HepG2 (cell line): ENCODE data around the gene TXLNA. TPM values are rescaled to one million over a fixed set of nuclear protein-coding genes. Genes with fewer than 3 reads are reported as not detected.

ENCODE experiments used
- ATAC-seq: fragments of 200-7000 bp; cut with Tn5 transposase; 3 replicates; pipeline ENCODE4 v1.9.1; 2020; ENCODE audit warnings: mild to moderate bottlenecking, moderate library complexity
- BruUV-seq: library from RNA; stranded (reverse); fragments of 400-500 nt; replicated peaks from 2 replicates; lab custom pipeline; 2021; lab: Mats Ljungman, UMichigan
- CTCF ChIA-PET: fragments of 300-600 bp; formaldehyde crosslinking; extraction: SDS; loops from one replicate; lab custom pipeline; 2021; ENCODE audit warnings: low total read pairs, inconsistent platforms, low intra/inter-chr PET ratio; lab: Yijun Ruan, JAX
- POLR2A ChIA-PET: fragments of 350-600 bp; sonication (Branson Sonifier 250); formaldehyde crosslinking; loops from one replicate; lab custom pipeline; 2020; ENCODE audit warnings: antibody characterized with exemption, inconsistent platforms; lab: Yijun Ruan, JAX
- DNase-seq: peaks from one replicate; pipeline ENCODE4 v3.0.0-alpha.2; 2015; ENCODE audit warnings: low spot score
- FAIRE-seq: peaks from 3 replicates; lab custom pipeline; 2011; peaks lifted over from hg19 to GRCh38; lab: Jason Lieb, UNC
- H2AFZ ChIP-seq: one replicate; pipeline ENCODE4 v1.6.1; 2011; ENCODE audit warnings: low read length, inconsistent platforms
- H3K27ac ChIP-seq: fragments of 300-600 bp; 3 replicates; pipeline ENCODE4 v1.8.0; 2011; ENCODE audit warnings: mixed run types, mild to moderate bottlenecking, mixed read lengths, low read length, inconsistent platforms; ENCODE audit not compliant: insufficient read depth; ENCODE audit errors: extremely low read length
- H3K27me3 ChIP-seq, 2 experiments: fragments of 200-600 bp in 1 of 2; 2 replicates in 1 of 2; 3 replicates in 1 of 2; pipeline versions ENCODE4 v1.6.0 to v1.8.0; 2011; ENCODE audit warnings: low read length in 2 of 2, mild to moderate bottlenecking in 2 of 2, moderate library complexity in 2 of 2, inconsistent platforms in 1 of 2; ENCODE audit not compliant: insufficient read depth in 2 of 2, control insufficient read depth in 1 of 2
- H3K36me3 ChIP-seq, 2 experiments: fragments of 200-600 bp in 1 of 2; replicated peaks in 1 of 2; 2 replicates in 1 of 2; 3 replicates in 1 of 2; pipeline versions ENCODE4 v1.5.1 to v1.8.0; 2011; ENCODE audit warnings: low read length in 2 of 2, inconsistent platforms in 1 of 2; ENCODE audit not compliant: insufficient read depth in 2 of 2, control insufficient read depth in 1 of 2
- H3K4me1 ChIP-seq: 2 replicates; pipeline ENCODE4 v1.5.1; 2012; ENCODE audit warnings: low read length, inconsistent platforms; ENCODE audit not compliant: insufficient read depth
- H3K4me2 ChIP-seq: 2 replicates; pipeline ENCODE4 v1.6.0; 2011; ENCODE audit warnings: low read depth, low read length, inconsistent platforms
- H3K4me3 ChIP-seq, 3 experiments: fragments of 200-600 bp in 1 of 3; sonication (generic), shearing (Covaris generic) in 1 of 3; replicated peaks in 1 of 3; 2 replicates each; pipeline ENCODE4 v1.5.1; 2011 to 2016; ENCODE audit warnings: low read length in 3 of 3, inconsistent platforms in 2 of 3, low read depth in 2 of 3, mild to moderate bottlenecking in 2 of 3, control low read depth in 1 of 3, mixed read lengths in 1 of 3; ENCODE audit not compliant: insufficient read depth in 1 of 3
- H3K79me2 ChIP-seq: one replicate; pipeline ENCODE4 v1.6.1; 2011; ENCODE audit warnings: low read length, inconsistent platforms; ENCODE audit not compliant: insufficient read depth
- H3K9ac ChIP-seq: 2 replicates; pipeline ENCODE4 v1.6.0; 2011; ENCODE audit warnings: mild to moderate bottlenecking, low read depth, low read length, inconsistent platforms; ENCODE audit not compliant: insufficient read depth
- H3K9me3 ChIP-seq: 2 replicates; pipeline ENCODE4 v1.5.1; 2012; ENCODE audit warnings: mild to moderate bottlenecking, low read length
- H4K20me1 ChIP-seq: 2 replicates; pipeline ENCODE4 v1.6.0; 2011; ENCODE audit warnings: inconsistent platforms, mild to moderate bottlenecking, low read length, moderate library complexity; ENCODE audit not compliant: insufficient read depth
- FOSL1 ChIP-seq: sonication (generic); formaldehyde crosslinking; IDR thresholded peaks from 2 replicates; pipeline ENCODE4 v1.9.0; 2021; ENCODE audit warnings: missing genetic modification reagents, borderline replicate concordance
- FOSL2 ChIP-seq: sonication (generic); formaldehyde crosslinking; IDR thresholded peaks from 2 replicates; pipeline ENCODE4 v1.4.0; 2020; ENCODE audit warnings: missing genetic modification reagents
- FOXC1 ChIP-seq: sonication (generic); formaldehyde crosslinking; IDR thresholded peaks from 2 replicates; pipeline ENCODE4 v1.8.0; 2022; ENCODE audit warnings: mild to moderate bottlenecking, missing genetic modification reagents, borderline replicate concordance
- FOXP1 ChIP-seq, 2 experiments: fragments of 450-650 bp in 1 of 2; IDR thresholded peaks; 2 replicates each; pipeline ENCODE4 v1.6.1; 2017 to 2018; ENCODE audit warnings: antibody characterized with exemption in 1 of 2
- JUND ChIP-seq: sonication (generic); formaldehyde crosslinking; IDR thresholded peaks from 2 replicates; pipeline ENCODE4 v1.8.0; 2022; ENCODE audit warnings: mild to moderate bottlenecking, missing genetic modification reagents
- KDM3A ChIP-seq: IDR thresholded peaks from 2 replicates; pipeline ENCODE4 v1.6.1; 2018; ENCODE audit warnings: low read depth, missing compliant biosample characterization
- KDM6A ChIP-seq: IDR thresholded peaks from 2 replicates; pipeline ENCODE4 v1.6.1; 2016; ENCODE audit warnings: low read depth
- MIER3 ChIP-seq: IDR thresholded peaks from 2 replicates; pipeline ENCODE4 v1.6.1; 2016; ENCODE audit warnings: missing compliant biosample characterization, borderline replicate concordance
- MTA3 ChIP-seq: sonication (generic); formaldehyde crosslinking; IDR thresholded peaks from 2 replicates; pipeline ENCODE4 v1.4.0; 2020; ENCODE audit warnings: missing genetic modification reagents
- SETDB1 ChIP-seq: sonication (generic); formaldehyde crosslinking; IDR thresholded peaks from 2 replicates; pipeline ENCODE4 v1.5.1; 2020; ENCODE audit warnings: missing genetic modification reagents, mild to moderate bottlenecking, borderline replicate concordance
- TBX2 ChIP-seq: sonication (generic); formaldehyde crosslinking; IDR thresholded peaks from 2 replicates; pipeline ENCODE4 v1.5.0; 2020; ENCODE audit warnings: missing genetic modification reagents, mild to moderate bottlenecking, borderline replicate concordance
- TEAD3 ChIP-seq: optimal IDR thresholded peaks from 2 replicates; pipeline ENCODE3; 2016; ENCODE audit warnings: borderline replicate concordance
- YEATS2 ChIP-seq: sonication (generic); formaldehyde crosslinking; IDR thresholded peaks from 2 replicates; pipeline ENCODE4 v1.4.0; 2020; ENCODE audit warnings: missing genetic modification reagents, borderline replicate concordance
- ZBTB20 ChIP-seq: sonication (generic); formaldehyde crosslinking; IDR thresholded peaks from 2 replicates; pipeline ENCODE4 v1.8.1; 2023; ENCODE audit warnings: missing genetic modification reagents, low read depth, mild to moderate bottlenecking, borderline replicate concordance
- ZBTB7A ChIP-seq: sonication (generic); formaldehyde crosslinking; IDR thresholded peaks from 2 replicates; pipeline ENCODE4 v1.8.0; 2022; ENCODE audit warnings: mild to moderate bottlenecking, missing genetic modification reagents
- ZNF496 ChIP-seq: sonication (generic); formaldehyde crosslinking; IDR thresholded peaks from 2 replicates; pipeline ENCODE4 v1.8.1; 2023; ENCODE audit warnings: mild to moderate bottlenecking, moderate library complexity, missing genetic modification reagents; ENCODE audit not compliant: insufficient replicate concordance
- ZNF713 ChIP-seq: sonication (generic); formaldehyde crosslinking; IDR thresholded peaks from 2 replicates; pipeline ENCODE4 v1.4.0; 2020; ENCODE audit warnings: mild to moderate bottlenecking, missing genetic modification reagents
- ZNF724P ChIP-seq: sonication (generic); formaldehyde crosslinking; IDR thresholded peaks from 2 replicates; pipeline ENCODE4 v1.8.0; 2022; ENCODE audit warnings: missing genetic modification reagents, borderline replicate concordance
- ZSCAN30 ChIP-seq: sonication (generic); formaldehyde crosslinking; IDR thresholded peaks from 2 replicates; pipeline ENCODE4 v1.5.0; 2020; ENCODE audit warnings: mild to moderate bottlenecking, missing genetic modification reagents
- WGBS: methylation state at CpG from one replicate; pipeline ENCODE4 v1.1.6; 2017; ENCODE audit warnings: low lambda C conversion rate; 5-methylcytosine and 5-hydroxymethylcytosine counted together
- in situ Hi-C: cut with HindIII; loops from 2 replicates; pipeline ENCODE4 v1.10.0; 2017; ENCODE audit warnings: low pct_unique_long_range_greater_than_20kb; ENCODE audit not compliant: extremely low pct_ligation_motif_present
- intact Hi-C: fragments of 100-400 bp; cut with micrococcal nuclease; formaldehyde crosslinking; loops from one replicate; pipeline ENCODE4 v1.10.0; 2022; ENCODE audit not compliant: unreplicated experiment
- polyA plus RNA-seq, 8 experiments: library from polyadenylated mRNA; depleted of rRNA in 3 of 8; stranded (reverse) in 7 of 8; unstranded in 1 of 8; fragments of >200 nt; fragmentation: Illumina TruSeq in 4 of 8; extraction: Trizol in 4 of 8; gene quantifications; 2 replicates each; pipeline versions ENCODE4 v1.2.1 to v1.2.3, GENCODE V29; 2011 to 2016; ENCODE audit warnings: low read depth in 4 of 8, missing spikeins in 1 of 8, mixed read lengths in 1 of 8; ENCODE audit not compliant: insufficient read depth in 1 of 8
- total RNA-seq, 5 experiments: library from RNA; depleted of rRNA; stranded (reverse); fragments of >200 nt; fragmentation: Illumina TruSeq; extraction: Trizol; gene quantifications; 2 replicates each; pipeline ENCODE4 v1.2.3, GENCODE V29; 2016; ENCODE audit warnings: low read depth in 1 of 5
- TF ChIP-seq, protein P1 (sequence below): sonication (generic); IDR thresholded peaks from 2 replicates; pipeline ENCODE4 v1.6.1; 2016; ENCODE audit warnings: low read depth, borderline replicate concordance
- TF ChIP-seq, protein P2 (sequence below): IDR thresholded peaks from 2 replicates; pipeline ENCODE4 v1.6.1; 2012; ENCODE audit warnings: low read depth, low read length, improper control_type of control experiment

TXLNA gene
- total and polyA plus RNA-seq, 2 of the 13 experiments (the other 11 are each of a cell fraction or from before 2014, with no cell fraction given): 29.6 to 67.8 TPM

DNA sequence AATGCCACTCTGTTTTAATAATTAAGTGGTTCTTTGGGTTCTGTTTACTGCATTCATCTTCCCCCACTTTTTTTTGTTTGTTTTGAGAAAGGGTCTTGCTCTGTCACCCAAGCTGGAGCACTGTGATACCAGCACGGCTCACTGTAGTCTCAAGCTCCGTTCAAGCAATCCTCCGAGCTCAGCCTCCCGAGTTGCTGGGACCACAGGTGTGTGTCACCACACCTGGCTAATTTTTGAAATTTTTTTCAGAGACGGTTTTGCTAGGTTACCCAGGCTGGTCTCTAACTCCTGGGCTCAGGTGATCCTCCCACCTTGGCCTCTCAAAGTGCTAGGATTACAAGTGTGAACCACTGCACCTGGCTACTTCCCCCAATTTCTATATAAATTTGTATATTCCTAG lies 42.4 kb upstream of the TXLNA start (continued):
- TF ChIP-seq KDM6A (CRISPR knock-in tag): no peak
- no peak for TF ChIP-seq ZSCAN30 (CRISPR knock-in tag)
- TF ChIP-seq ZNF724P (CRISPR knock-in tag): no peak
- TF ChIP-seq FOXC1: no peak
- TF ChIP-seq ZBTB7A: no peak
- no peak for TF ChIP-seq ZNF496 (CRISPR knock-in tag)
- TF ChIP-seq, protein P1, sequence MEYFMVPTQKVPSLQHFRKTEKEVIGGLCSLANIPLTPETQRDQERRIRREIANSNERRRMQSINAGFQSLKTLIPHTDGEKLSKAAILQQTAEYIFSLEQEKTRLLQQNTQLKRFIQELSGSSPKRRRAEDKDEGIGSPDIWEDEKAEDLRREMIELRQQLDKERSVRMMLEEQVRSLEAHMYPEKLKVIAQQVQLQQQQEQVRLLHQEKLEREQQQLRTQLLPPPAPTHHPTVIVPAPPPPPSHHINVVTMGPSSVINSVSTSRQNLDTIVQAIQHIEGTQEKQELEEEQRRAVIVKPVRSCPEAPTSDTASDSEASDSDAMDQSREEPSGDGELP: no peak

DNA sequence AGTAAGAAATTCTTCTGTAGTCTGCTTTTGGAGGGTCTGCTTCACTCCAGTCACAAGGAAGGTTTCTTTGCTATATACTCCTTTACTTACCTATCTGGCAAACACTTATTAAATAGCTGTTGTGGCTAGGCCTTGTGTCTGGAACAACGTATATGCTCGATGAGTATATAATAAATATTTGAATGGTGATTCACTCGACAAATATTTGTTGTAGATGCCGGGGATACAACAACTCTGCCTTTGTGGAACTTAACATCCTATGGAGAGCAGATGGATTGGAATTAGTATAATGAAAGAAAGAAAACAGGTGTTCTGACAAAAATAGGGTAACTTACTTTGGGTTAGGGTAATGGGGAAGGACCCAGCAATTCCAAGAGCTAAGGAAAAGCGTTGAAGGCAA lies 40.5 kb upstream of the TXLNA start:
- CTCF ChIA-PET: no interaction called here
- WGBS: 28% methylated on average over 5 of the region's 5 CpGs
- Histone ChIP-seq H3K4me3 (no peak overlapping the region), H3K27me3 (no peaks in the 10 kb centered on the region), H3K27ac (no peak overlapping the region), H3K9me3 (no peaks in the 10 kb centered on the region), H3K79me2 (peaks cover 84% of the 10 kb centered on the region), H3K9ac (no peak overlapping the region), H3K4me1 (peaks cover 38% of the 10 kb centered on the region), H3K36me3 (0 out of 5 replicates have a peak, but pooled peaks cover 0 to 2% of the 10 kb centered on the region in 2 experiments), H2AFZ (no peak overlapping the region), H4K20me1 (peaks cover 40% of the 10 kb centered on the region), H3K4me2 (no peak overlapping the region)
- intact Hi-C loops (no loop called here), in situ Hi-C loops (no loop called here)
- POLR2A ChIA-PET: interaction anchor here (1.0 kb wide), 1 partner anchor 66 kb away, joined by 3 read pairs; the partner anchor contains the start of gene TMEM39B
- no TSS peak for BruUV-seq
- FAIRE-seq (no peak), DNase-seq (peak; percentile 57), ATAC-seq (peak; percentile 60; the same call in 1 of the 3 replicates)
- TF ChIP-seq KDM3A (no peak), SETDB1 (CRISPR knock-in tag) (no peak), ZBTB20 (CRISPR knock-in tag) (peak; percentile 64; the same call in 1 of the 2 replicates), TEAD3 (CRISPR knock-in tag) (peak; percentile 29), MTA3 (CRISPR knock-in tag) (no peak), TBX2 (CRISPR knock-in tag) (no peak), FOSL1 (CRISPR knock-in tag) (peak; percentile 58; the same call in 1 of the 2 replicates), JUND (CRISPR knock-in tag) (no peak), ZNF713 (no peak), FOXP1 (IDR thresholded peaks at IDR 0.05) (no peak), FOXP1 (CRISPR knock-in tag; IDR thresholded peaks at IDR 0.05) (0 out of 2 replicates have a peak, but pooled peaks have one; percentile 12), YEATS2 (CRISPR knock-in tag) (no peak), MIER3 (CRISPR knock-in tag) (no peak), FOSL2 (CRISPR knock-in tag) (peak; percentile 56; the same call in 1 of the 2 replicates)
- TF ChIP-seq, protein P2, sequence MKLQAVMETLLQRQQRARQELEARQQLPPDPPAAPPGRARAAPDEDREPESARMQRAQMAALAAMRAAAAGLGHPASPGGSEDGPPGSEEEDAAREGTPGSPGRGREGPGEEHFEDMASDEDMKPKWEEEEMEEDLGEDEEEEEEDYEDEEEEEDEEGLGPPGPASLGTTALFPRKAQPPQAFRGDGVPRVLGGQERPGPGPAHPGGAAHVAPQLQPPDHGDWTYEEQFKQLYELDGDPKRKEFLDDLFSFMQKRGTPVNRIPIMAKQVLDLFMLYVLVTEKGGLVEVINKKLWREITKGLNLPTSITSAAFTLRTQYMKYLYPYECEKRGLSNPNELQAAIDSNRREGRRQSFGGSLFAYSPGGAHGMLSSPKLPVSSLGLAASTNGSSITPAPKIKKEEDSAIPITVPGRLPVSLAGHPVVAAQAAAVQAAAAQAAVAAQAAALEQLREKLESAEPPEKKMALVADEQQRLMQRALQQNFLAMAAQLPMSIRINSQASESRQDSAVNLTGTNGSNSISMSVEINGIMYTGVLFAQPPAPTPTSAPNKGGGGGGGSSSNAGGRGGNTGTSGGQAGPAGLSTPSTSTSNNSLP: 0 out of 2 replicates have a peak, but pooled peaks have one; percentile 23
